SK-N-SH treated with all-trans-retinoic acid at 6 μM for 48 hours (cell line): Measurements from ENCODE around the gene FHDC1.
A peak's percentile ranks its signal among the peaks of the same experiment; 100 is the strongest.

ENCODE experiments used
- ATAC-seq: fragments of 200-7000 bp; cut with Tn5 transposase; 3 replicates; pipeline ENCODE4 v1.9.1; 2020; ENCODE audit warnings: mild to moderate bottlenecking, moderate library complexity
- ARNTL ChIP-seq: fragments of 450-650 bp; formaldehyde crosslinking; IDR thresholded peaks from 2 replicates; pipeline ENCODE4 v1.5.0; 2020; ENCODE audit warnings: low read depth, mild to moderate bottlenecking, moderate library complexity, borderline replicate concordance
- BACH2 ChIP-seq: fragments of 250-450 bp; sonication (Bioruptor Pico); IDR thresholded peaks from 2 replicates; pipeline ENCODE4 v1.9.0; 2021; ENCODE audit warnings: mild to moderate bottlenecking, borderline replicate concordance
- CREB5 ChIP-seq: fragments of 250-450 bp; sonication (Bioruptor Pico); IDR thresholded peaks from 2 replicates; pipeline ENCODE4 v1.5.1; 2020; ENCODE audit warnings: low read depth, mild to moderate bottlenecking, moderate library complexity
- CSDC2 ChIP-seq: fragments of 250-450 bp; sonication (Bioruptor Pico); IDR thresholded peaks from 2 replicates; pipeline ENCODE4 v1.5.0; 2020; ENCODE audit warnings: mild to moderate bottlenecking, moderate library complexity
- ESRRG ChIP-seq: fragments of 250-450 bp; sonication (Bioruptor Pico); IDR thresholded peaks from 2 replicates; pipeline ENCODE4 v1.6.1; 2021; ENCODE audit warnings: mild to moderate bottlenecking
- GLIS3 ChIP-seq: fragments of 250-450 bp; sonication (Bioruptor Pico); IDR thresholded peaks from 2 replicates; pipeline ENCODE4 v1.5.0; 2020; ENCODE audit warnings: mild to moderate bottlenecking, moderate library complexity
- OSR1 ChIP-seq: fragments of 250-450 bp; sonication (Bioruptor Pico); IDR thresholded peaks from 2 replicates; pipeline ENCODE4 v1.8.0; 2022; ENCODE audit warnings: moderate library complexity, mild to moderate bottlenecking, inconsistent platforms
- PATZ1 ChIP-seq: fragments of 250-450 bp; sonication (Bioruptor Pico); IDR thresholded peaks from 2 replicates; pipeline ENCODE4 v1.8.0; 2020; ENCODE audit warnings: mild to moderate bottlenecking, moderate library complexity, borderline replicate concordance
- PPARA ChIP-seq: fragments of 250-450 bp; sonication (Bioruptor Pico); IDR thresholded peaks from 2 replicates; pipeline ENCODE4 v1.5.0; 2020; ENCODE audit warnings: mild to moderate bottlenecking, borderline replicate concordance
- RARB ChIP-seq: fragments of 250-450 bp; sonication (Bioruptor Pico); IDR thresholded peaks from 2 replicates; pipeline ENCODE4 v1.8.0; 2021; ENCODE audit warnings: mild to moderate bottlenecking, moderate library complexity
- SNAI2 ChIP-seq: fragments of 250-450 bp; sonication (Bioruptor Pico); IDR thresholded peaks from 2 replicates; pipeline ENCODE4 v1.5.0; 2020; ENCODE audit warnings: mild to moderate bottlenecking, moderate library complexity
- TSHZ2 ChIP-seq: fragments of 250-450 bp; sonication (Bioruptor Pico); IDR thresholded peaks from 2 replicates; pipeline ENCODE4 v1.5.0; 2020; ENCODE audit warnings: mild to moderate bottlenecking, moderate library complexity
- ZC3H10 ChIP-seq: fragments of 250-450 bp; sonication (Bioruptor Pico); IDR thresholded peaks from 2 replicates; pipeline ENCODE4 v1.5.1; 2021; ENCODE audit warnings: mild to moderate bottlenecking, moderate library complexity
- ZNF565 ChIP-seq: fragments of 450-650 bp; formaldehyde crosslinking; conservative IDR thresholded peaks from 2 replicates; pipeline ENCODE4 v1.5.0; 2020; ENCODE audit warnings: low read depth, mild to moderate bottlenecking, moderate library complexity
- ZNF70 ChIP-seq: fragments of 450-650 bp; formaldehyde crosslinking; IDR thresholded peaks from 2 replicates; pipeline ENCODE4 v1.5.0; 2020; ENCODE audit warnings: mild to moderate bottlenecking, moderate library complexity
- ZNF8 ChIP-seq: fragments of 450-650 bp; formaldehyde crosslinking; IDR thresholded peaks from 2 replicates; pipeline ENCODE4 v1.5.0; 2020; ENCODE audit warnings: mild to moderate bottlenecking, moderate library complexity
- TF ChIP-seq, protein P1 (sequence below): fragments of 250-450 bp; sonication (Bioruptor Pico); IDR thresholded peaks from 2 replicates; pipeline ENCODE4 v1.8.0; 2021; ENCODE audit warnings: low read depth, mild to moderate bottlenecking, moderate library complexity, borderline replicate concordance

FHDC1 gene

GRCh38 chr4:152946446-152946845 is 10.3 kb downstream of the FHDC1 start:
- ATAC-seq = no peak
- TF ChIP-seq GLIS3 (CRISPR knock-in tag) = no peak
- TF ChIP-seq RARB (CRISPR knock-in tag) = no peak
- no peak for TF ChIP-seq ZNF70 (CRISPR knock-in tag)

- ATAC-seq = no peak
- TF ChIP-seq ARNTL (CRISPR knock-in tag) (no peak), BACH2 (CRISPR knock-in tag) (no peak), SNAI2 (no peak), ZNF70 (CRISPR knock-in tag) (no peak), PPARA (CRISPR knock-in tag) (no peak), ZNF8 (CRISPR knock-in tag) (no peak)
Measured at GRCh38 chr4:152947311-152947710, 11.2 kb downstream of the FHDC1 start.

DNA sequence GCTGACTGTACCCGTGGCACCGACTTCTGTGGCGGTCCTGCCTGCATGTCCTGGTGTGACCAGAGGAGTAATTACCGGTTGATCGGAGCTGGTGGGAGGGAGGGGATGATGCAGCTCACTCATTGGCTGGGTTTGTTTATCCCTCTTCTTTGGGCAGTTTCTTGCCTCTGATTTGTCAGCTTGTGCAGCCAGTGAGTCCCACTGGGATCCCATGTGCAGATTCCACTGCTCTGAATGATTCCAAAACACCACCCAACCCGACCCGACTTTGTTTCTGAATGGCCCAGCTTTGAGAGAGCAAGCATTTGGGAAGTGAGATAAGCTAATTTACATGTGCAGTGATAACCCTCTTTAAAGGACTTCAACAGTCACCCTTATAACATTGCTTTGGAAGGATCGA is 13.8 kb downstream of the FHDC1 start:
- no peak for TF ChIP-seq ESRRG (CRISPR knock-in tag)
- ATAC-seq = no peak

DNA sequence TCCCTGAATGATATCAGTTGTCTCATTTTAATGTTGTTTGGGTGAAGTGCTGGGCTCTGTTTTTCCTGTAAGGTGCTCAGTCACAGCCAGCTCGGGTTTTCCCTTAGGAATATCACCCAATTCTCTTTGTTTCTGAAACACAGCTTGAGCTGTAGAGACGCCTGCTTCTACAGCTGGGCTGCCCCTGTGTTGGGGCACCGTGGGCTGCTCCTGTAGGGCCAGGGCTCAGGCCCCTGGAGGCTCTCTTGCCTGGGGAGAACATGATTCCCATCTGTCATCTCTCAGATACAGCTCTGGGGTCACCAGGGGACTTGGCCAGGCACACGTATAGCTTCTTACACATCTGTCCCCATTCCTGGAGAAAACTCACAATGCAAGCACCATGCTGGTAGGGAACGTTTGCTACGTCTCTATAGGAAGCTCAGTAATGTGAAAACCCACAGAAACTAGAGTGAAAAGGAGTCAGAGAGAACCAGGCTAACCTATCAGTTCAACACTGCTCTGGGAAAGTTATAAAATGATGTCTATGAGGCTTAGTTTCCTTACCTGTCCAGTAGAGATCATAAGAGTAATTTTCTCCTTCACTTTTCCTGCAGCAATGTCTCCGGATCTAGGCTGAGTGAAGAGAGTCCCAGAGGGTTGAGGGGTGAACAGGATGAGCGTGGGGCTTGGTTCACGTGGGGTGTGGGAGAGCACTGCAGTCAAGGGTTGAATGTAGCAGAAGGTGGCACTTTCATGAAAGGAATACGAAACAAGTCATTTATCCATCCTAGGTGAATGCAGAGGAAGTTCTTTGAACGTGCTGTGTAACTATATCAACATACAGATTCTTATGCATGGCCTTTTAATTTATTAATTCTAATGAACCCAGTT is 14.5 kb downstream of the FHDC1 start:
- TF ChIP-seq TSHZ2 (no peak), ZC3H10 (CRISPR knock-in tag) (no peak), ARNTL (CRISPR knock-in tag) (no peak), RARB (CRISPR knock-in tag) (no peak)
- no peak for ATAC-seq

- ATAC-seq = 0 out of 3 replicates have a peak, but pooled peaks have one; percentile 35
- no peak for TF ChIP-seq ESRRG (CRISPR knock-in tag)
- no peak for TF ChIP-seq ZNF8 (CRISPR knock-in tag)
- no peak for TF ChIP-seq CSDC2 (CRISPR knock-in tag)
- TF ChIP-seq OSR1 (CRISPR knock-in tag) = no peak
- TF ChIP-seq ZNF565 (CRISPR knock-in tag) = no peak
- TF ChIP-seq PATZ1 (CRISPR knock-in tag) = no peak
- no peak for TF ChIP-seq PPARA (CRISPR knock-in tag)
- TF ChIP-seq, all 23 proteins: peak for 0
Measured at GRCh38 chr4:152951348-152951747, 15.2 kb downstream of the FHDC1 start.

DNA sequence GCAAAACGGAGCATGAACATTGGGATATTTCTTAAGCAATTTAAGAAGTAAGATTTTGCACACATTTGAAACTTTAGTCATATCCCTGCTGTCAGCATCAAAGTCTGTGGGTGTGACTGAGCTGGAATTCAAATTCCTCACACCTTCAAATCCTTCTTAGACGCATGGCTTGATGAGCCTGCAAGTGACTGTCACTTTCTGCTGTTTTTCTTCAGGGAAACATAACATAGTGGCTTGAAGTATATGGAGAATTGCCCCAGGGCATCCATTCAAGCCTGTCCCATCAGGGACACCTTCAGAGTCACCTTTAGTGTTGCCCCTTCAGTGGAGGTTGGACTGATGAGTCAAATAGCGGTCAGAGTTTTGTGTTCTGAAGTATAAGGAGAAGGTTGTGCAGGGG is 17.4 kb downstream of the FHDC1 start:
- no peak for ATAC-seq
- TF ChIP-seq CREB5 (CRISPR knock-in tag) = no peak
- TF ChIP-seq, protein P1, sequence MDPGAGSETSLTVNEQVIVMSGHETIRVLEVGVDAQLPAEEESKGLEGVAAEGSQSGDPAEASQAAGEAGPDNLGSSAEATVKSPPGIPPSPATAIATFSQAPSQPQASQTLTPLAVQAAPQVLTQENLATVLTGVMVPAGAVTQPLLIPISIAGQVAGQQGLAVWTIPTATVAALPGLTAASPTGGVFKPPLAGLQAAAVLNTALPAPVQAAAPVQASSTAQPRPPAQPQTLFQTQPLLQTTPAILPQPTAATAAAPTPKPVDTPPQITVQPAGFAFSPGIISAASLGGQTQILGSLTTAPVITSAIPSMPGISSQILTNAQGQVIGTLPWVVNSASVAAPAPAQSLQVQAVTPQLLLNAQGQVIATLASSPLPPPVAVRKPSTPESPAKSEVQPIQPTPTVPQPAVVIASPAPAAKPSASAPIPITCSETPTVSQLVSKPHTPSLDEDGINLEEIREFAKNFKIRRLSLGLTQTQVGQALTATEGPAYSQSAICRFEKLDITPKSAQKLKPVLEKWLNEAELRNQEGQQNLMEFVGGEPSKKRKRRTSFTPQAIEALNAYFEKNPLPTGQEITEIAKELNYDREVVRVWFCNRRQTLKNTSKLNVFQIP (CRISPR knock-in tag) = no peak
- TF ChIP-seq, all 23 proteins: peak for 0
